Endothelial cell (in vitro differentiated cells): ENCODE results near the gene SHISA9. TPM values are rescaled to one million over a fixed set of nuclear protein-coding genes. Genes with fewer than 3 reads are reported as not detected.

Experiments
- DNase-seq: peaks from one replicate; pipeline ENCODE4 v3.0.0; 2021; ENCODE audit warnings: low spot score
- H3K27ac Mint-ChIP-seq: one replicate; pipeline ENCODE4 v1.8.0; 2021; ENCODE audit warnings: mixed read lengths, inconsistent platforms; ENCODE audit not compliant: unreplicated experiment
- H3K27me3 Mint-ChIP-seq: one replicate; pipeline ENCODE4 v1.8.0; 2021; ENCODE audit warnings: mild to moderate bottlenecking, moderate library complexity, mixed read lengths, inconsistent platforms; ENCODE audit not compliant: unreplicated experiment
- H3K36me3 Mint-ChIP-seq: one replicate; pipeline ENCODE4 v1.8.0; 2021; ENCODE audit warnings: mild to moderate bottlenecking, low read depth, mixed read lengths, inconsistent platforms; ENCODE audit not compliant: unreplicated experiment
- H3K4me1 Mint-ChIP-seq: one replicate; pipeline ENCODE4 v1.8.0; 2021; ENCODE audit warnings: mild to moderate bottlenecking, mixed read lengths, inconsistent platforms; ENCODE audit not compliant: unreplicated experiment
- H3K4me3 Mint-ChIP-seq: one replicate; pipeline ENCODE4 v1.8.0; 2021; ENCODE audit warnings: mild to moderate bottlenecking, mixed read lengths, inconsistent platforms; ENCODE audit not compliant: unreplicated experiment
- H3K9me3 Mint-ChIP-seq: one replicate; pipeline ENCODE4 v1.8.0; 2021; ENCODE audit warnings: mixed read lengths, inconsistent platforms; ENCODE audit not compliant: unreplicated experiment
- total RNA-seq: library from RNA; stranded (reverse); fragmentation: NEBNext Ultra II Directional; extraction: Animal tissue kit (Norgen Biotek cat#: 25700); gene quantifications from one replicate; pipeline ENCODE4 v1.2.1, GENCODE V29; 2021; ENCODE audit not compliant: unreplicated experiment
- TF ChIP-seq, protein P1 (sequence below): fragments of 200-600 bp; sonication (generic); IDR thresholded peaks from one replicate; pipeline ENCODE4 v1.5.0; 2021; ENCODE audit warnings: antibody characterized with exemption; ENCODE audit not compliant: unreplicated experiment

SHISA9 gene
- total RNA-seq, 1 donor from 2014 or later = 0.49 TPM

- Mint-ChIP-seq H3K4me1 (no peaks in the 10 kb centered on the region), H3K9me3 (no peaks in the 10 kb centered on the region), H3K27ac (no peak overlapping the region), H3K4me3 (no peak overlapping the region), H3K27me3 (no peaks in the 10 kb centered on the region), H3K36me3 (peaks cover 5% of the 10 kb centered on the region)
- TF ChIP-seq, protein P1, sequence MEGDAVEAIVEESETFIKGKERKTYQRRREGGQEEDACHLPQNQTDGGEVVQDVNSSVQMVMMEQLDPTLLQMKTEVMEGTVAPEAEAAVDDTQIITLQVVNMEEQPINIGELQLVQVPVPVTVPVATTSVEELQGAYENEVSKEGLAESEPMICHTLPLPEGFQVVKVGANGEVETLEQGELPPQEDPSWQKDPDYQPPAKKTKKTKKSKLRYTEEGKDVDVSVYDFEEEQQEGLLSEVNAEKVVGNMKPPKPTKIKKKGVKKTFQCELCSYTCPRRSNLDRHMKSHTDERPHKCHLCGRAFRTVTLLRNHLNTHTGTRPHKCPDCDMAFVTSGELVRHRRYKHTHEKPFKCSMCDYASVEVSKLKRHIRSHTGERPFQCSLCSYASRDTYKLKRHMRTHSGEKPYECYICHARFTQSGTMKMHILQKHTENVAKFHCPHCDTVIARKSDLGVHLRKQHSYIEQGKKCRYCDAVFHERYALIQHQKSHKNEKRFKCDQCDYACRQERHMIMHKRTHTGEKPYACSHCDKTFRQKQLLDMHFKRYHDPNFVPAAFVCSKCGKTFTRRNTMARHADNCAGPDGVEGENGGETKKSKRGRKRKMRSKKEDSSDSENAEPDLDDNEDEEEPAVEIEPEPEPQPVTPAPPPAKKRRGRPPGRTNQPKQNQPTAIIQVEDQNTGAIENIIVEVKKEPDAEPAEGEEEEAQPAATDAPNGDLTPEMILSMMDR = no peak
- no peak for DNase-seq
Observed at GRCh38 chr16:12988071-12988470, 86.7 kb downstream of the SHISA9 start.

DNA sequence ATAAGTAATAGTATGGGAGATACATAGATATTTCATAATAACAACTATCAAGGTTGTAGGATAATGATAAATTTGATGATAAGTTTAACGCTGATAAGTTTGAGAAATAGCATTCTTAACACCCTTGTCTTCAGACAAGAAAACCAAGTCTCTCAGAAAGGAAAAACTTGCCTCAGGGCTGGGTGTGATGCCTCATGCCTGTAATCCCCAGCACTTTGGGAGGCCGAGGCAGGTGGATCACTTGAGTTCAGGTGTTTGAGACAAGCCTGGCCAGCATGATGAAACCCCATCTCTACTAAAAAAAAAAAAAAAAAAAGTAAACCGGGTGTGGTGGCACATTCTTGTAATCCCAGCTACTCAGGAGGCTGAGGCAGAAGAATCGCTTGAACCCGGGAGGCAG is 90.7 kb downstream of the SHISA9 start:
- Mint-ChIP-seq H3K4me3 (no peak overlapping the region), H3K4me1 (no peaks in the 10 kb centered on the region), H3K9me3 (no peaks in the 10 kb centered on the region), H3K36me3 (no peaks in the 10 kb centered on the region), H3K27ac (no peak overlapping the region), H3K27me3 (no peaks in the 10 kb centered on the region)
- no peak for DNase-seq
- TF ChIP-seq, protein P1 = no peak

DNA sequence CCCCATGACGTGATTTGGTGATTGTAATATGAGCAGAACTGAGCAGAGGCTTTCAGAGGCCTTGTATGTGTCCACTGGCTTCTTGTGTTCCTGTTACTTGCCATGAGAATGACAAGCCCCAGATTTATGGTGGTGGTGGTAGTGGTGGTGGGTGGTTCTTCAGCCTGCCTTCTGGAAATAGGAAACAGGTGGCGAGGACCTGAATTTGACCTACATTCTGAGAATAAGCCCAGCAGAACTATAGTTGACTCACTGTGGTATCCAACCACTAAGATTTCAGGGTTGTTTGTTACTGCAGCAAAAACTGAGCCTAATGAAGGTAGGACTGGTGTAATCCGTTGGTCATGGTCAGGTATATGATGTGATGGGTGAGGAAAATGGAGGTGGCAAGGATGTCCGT is 93.0 kb downstream of the SHISA9 start:
- Mint-ChIP-seq H3K9me3 (no peaks in the 10 kb centered on the region), H3K27ac (no peak overlapping the region), H3K36me3 (no peaks in the 10 kb centered on the region), H3K27me3 (no peaks in the 10 kb centered on the region), H3K4me1 (no peaks in the 10 kb centered on the region), H3K4me3 (no peak overlapping the region)
- TF ChIP-seq, protein P1 = no peak
- no peak for DNase-seq

- no peak for DNase-seq
- no peaks in the 10 kb centered on the region for H3K9me3 Mint-ChIP-seq
- H3K4me1 Mint-ChIP-seq = no peaks in the 10 kb centered on the region
- no peaks in the 10 kb centered on the region for H3K27me3 Mint-ChIP-seq
- TF ChIP-seq, protein P1 = no peak
- H3K36me3 Mint-ChIP-seq = no peaks in the 10 kb centered on the region
- H3K27ac Mint-ChIP-seq = no peak overlapping the region
- H3K4me3 Mint-ChIP-seq = no peak overlapping the region
Observed at GRCh38 chr16:12995721-12996372, 94.4 kb downstream of the SHISA9 start.

DNA sequence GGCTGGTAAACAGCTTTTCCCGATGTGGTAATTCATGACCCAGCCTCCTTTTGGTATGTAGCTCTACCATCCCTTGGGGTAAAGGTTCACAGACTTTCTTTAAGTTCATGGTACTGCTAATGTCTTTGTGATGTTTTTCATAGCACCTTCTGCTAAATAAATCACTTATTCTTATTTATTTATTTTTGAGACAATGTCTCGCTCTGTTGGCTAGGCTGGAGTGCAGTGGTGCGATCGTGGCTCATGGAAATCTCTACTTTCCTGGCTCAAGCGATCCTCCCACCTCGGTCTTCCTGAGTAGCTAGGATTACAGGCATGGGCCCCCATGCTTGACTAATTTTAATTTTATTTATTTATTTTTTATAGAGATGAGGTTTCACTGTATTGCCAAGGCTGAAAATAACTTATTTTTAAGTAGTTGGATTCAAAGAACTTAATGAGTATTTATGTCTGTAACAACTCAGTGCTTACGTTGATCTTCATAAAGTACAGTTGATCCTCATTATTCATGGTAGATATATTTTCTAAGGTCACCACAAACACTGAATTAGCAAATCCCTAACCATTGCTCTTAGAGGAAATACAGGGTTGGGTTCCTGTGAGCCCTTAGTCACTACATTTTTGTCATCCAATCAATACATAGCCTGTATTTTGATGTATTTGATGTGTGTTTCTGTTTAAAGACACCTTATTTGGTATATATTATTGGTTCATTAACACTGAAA is 97.1 kb downstream of the SHISA9 start:
- Mint-ChIP-seq H3K9me3 (no peaks in the 10 kb centered on the region), H3K4me1 (no peaks in the 10 kb centered on the region), H3K4me3 (no peak overlapping the region), H3K27me3 (no peaks in the 10 kb centered on the region), H3K36me3 (no peaks in the 10 kb centered on the region), H3K27ac (no peak overlapping the region)
- no peak for DNase-seq
- TF ChIP-seq, protein P1 = no peak
